Activated CD4-positive, alpha-beta T cell treated with anti-CD3 and anti-CD28 coated beads for 36 hours (primary cell): ENCODE measurements around the gene LRRC43. TPM values are rescaled to one million over a fixed set of nuclear protein-coding genes. Genes with fewer than 3 reads are reported as not detected.

Experiments
- total RNA-seq, 2 experiments: library from RNA; stranded (reverse); gene quantifications; one replicate each; pipeline ENCODE4 v1.2.3, GENCODE V29; 2021

Gene LRRC43
- total RNA-seq, 2 experiments from 2014 or later, result 0.37 TPM; not detected in 1

Other genes with a start within 250 kb of the LRRC43 start
- gene BCL7A, start 161.2 kb upstream of the LRRC43 start, total RNA-seq, result 1 to 10 TPM; 6.4 to 6.6 TPM
- 10 to 100 TPM; 17.7 to 26.4 TPM for gene MLXIP, start 104.4 kb upstream of the LRRC43 start, total RNA-seq
- gene IL31, start 8.9 kb upstream of the LRRC43 start, total RNA-seq, result 1 to 10 TPM; 2.1 to 4.0 TPM
- 1 to 10 TPM; 2.0 to 2.6 TPM for gene B3GNT4, start 20.6 kb downstream of the LRRC43 start, total RNA-seq
- 10 to 100 TPM; 46.3 to 47.0 TPM for gene DIABLO, start 42.9 kb downstream of the LRRC43 start, total RNA-seq
- 10 to 100 TPM; 24.8 to 26.4 TPM for gene VPS33A, start 83.4 kb downstream of the LRRC43 start, total RNA-seq
- gene CLIP1, start 239.5 kb downstream of the LRRC43 start, total RNA-seq, result 10 to 100 TPM; 53.9 to 58.6 TPM